SU-DHL-6 (cell line): ENCODE data around the gene FAM53A.

Experiments used
- EZH2phosphoT487 ChIP-seq: fragments of 200-600 bp; sonication (generic), shearing (Covaris generic); conservative IDR thresholded peaks from 2 replicates; pipeline ENCODE4 v1.6.1; 2018; ENCODE audit warnings: mild to moderate bottlenecking, antibody characterized with exemption, low read length, moderate library complexity, mixed read lengths
- TF ChIP-seq, protein P1 (sequence below): fragments of 200-600 bp; sonication (generic); IDR thresholded peaks from one replicate; pipeline ENCODE4 v1.5.1; 2017; ENCODE audit warnings: antibody characterized with exemption, mild to moderate bottlenecking, low read length, moderate library complexity; ENCODE audit not compliant: insufficient read depth, poor library complexity, severe bottlenecking

DNA sequence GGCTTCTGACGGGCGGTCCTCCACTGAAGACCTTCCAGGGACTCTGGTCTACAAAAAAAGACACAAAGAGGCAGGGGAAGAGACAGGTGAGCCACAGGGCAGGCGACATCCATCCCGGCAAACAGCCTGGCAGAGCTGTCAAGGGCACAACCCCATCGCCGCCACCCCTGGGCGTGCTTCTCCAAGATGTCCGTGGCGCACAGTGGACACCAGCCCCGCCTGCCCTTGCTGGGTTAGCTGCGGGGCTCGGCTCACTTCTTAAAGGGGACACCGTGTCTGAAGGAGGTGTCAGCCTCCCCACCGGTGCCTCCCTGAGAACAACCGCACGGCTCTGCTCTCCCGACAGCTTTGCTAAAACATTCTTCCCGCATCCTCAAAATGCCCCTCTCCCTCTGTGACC is 28.4 kb downstream of the FAM53A start:
- TF ChIP-seq, protein P1, sequence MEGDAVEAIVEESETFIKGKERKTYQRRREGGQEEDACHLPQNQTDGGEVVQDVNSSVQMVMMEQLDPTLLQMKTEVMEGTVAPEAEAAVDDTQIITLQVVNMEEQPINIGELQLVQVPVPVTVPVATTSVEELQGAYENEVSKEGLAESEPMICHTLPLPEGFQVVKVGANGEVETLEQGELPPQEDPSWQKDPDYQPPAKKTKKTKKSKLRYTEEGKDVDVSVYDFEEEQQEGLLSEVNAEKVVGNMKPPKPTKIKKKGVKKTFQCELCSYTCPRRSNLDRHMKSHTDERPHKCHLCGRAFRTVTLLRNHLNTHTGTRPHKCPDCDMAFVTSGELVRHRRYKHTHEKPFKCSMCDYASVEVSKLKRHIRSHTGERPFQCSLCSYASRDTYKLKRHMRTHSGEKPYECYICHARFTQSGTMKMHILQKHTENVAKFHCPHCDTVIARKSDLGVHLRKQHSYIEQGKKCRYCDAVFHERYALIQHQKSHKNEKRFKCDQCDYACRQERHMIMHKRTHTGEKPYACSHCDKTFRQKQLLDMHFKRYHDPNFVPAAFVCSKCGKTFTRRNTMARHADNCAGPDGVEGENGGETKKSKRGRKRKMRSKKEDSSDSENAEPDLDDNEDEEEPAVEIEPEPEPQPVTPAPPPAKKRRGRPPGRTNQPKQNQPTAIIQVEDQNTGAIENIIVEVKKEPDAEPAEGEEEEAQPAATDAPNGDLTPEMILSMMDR: no peak
- no peak for TF ChIP-seq EZH2phosphoT487
